Measurements from ENCODE around the gene APBA2. TPM values are rescaled to one million over a fixed set of nuclear protein-coding genes. Genes with fewer than 3 reads are reported as not detected.

Gene APBA2
- total RNA-seq, 1 donor from 2014 or later = 19.6 TPM

DNA sequence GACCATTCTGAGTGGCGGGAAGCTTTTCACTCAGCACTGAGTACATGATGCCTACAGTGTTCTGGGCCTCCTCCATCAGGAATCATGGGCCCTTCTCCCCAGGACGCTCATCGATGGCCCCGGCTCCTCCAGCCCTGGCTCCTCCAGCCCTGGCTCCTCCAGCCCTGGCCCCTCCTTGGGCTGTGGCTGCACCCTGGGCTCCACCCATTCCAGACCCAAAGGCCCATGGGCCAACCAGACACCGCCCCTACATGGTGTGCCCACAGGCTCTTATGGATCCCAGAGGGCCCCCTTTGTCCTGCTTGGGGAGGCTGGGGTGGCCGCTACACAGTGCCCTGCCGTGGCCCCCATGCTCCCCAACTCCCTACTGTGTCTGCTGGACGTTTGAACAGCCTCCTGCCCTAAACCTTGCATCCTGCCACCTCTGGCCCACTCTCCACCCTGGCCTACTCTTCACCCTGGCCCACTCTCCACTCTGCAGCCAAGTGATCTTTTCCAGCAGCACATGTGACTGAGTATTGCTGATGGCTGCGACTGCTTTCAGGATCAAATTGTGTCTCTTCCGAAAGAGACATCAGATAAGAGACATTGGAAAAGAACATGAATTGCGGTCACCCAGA lies 57.9 kb downstream of the APBA2 start:
- DNase-seq (ENCODE audit: extremely low spot score in 2 of 2) = peak in 1 of 2 donors; percentile 52
- H3K27me3 ChIP-seq = no peaks in the 10 kb centered on the region
- H3K4me3 ChIP-seq = no peak overlapping the region
- TF ChIP-seq POLR2AphosphoS5 (IDR thresholded peaks at IDR 0.05; ENCODE audit: insufficient read depth in 1 of 2, low read depth in 1 of 2) (no peak), POLR2A (IDR thresholded peaks at IDR 0.05) (no peak)
- TF ChIP-seq, protein P1, sequence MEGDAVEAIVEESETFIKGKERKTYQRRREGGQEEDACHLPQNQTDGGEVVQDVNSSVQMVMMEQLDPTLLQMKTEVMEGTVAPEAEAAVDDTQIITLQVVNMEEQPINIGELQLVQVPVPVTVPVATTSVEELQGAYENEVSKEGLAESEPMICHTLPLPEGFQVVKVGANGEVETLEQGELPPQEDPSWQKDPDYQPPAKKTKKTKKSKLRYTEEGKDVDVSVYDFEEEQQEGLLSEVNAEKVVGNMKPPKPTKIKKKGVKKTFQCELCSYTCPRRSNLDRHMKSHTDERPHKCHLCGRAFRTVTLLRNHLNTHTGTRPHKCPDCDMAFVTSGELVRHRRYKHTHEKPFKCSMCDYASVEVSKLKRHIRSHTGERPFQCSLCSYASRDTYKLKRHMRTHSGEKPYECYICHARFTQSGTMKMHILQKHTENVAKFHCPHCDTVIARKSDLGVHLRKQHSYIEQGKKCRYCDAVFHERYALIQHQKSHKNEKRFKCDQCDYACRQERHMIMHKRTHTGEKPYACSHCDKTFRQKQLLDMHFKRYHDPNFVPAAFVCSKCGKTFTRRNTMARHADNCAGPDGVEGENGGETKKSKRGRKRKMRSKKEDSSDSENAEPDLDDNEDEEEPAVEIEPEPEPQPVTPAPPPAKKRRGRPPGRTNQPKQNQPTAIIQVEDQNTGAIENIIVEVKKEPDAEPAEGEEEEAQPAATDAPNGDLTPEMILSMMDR (IDR thresholded peaks at IDR 0.05) = no peak
- H3K4me1 ChIP-seq = no peaks in the 10 kb centered on the region
- no peak overlapping the region for H3K27ac ChIP-seq
- intact Hi-C loops (cut with DNase I) = no loop called here
- H3K9me3 ChIP-seq = no peaks in the 10 kb centered on the region
- no peaks in the 10 kb centered on the region for H3K36me3 ChIP-seq

DNA sequence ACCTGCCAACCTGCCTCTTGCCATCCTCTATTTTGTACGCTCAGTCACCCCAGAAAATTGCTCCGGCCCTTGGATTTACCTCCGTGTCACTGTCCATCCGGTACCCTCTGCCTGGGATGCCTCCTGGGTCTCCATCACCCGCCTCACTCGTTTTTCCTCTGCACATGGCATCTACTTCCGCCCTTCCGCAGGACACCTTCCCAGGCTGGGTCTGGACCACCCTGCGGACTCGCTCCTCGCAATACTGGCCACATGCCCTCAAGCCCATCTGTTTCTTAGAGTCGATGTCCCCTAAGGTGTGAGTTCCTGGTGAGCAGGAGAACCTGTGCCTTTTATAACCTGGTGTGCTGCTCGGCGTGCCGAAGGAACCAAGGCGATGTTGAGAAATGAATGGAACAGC lies 58.5 kb downstream of the APBA2 start:
- H3K36me3 ChIP-seq = no peaks in the 10 kb centered on the region
- H3K4me1 ChIP-seq = no peaks in the 10 kb centered on the region
- peak in 1 of 2 donors; percentile 87 for DNase-seq (ENCODE audit: extremely low spot score in 2 of 2)
- H3K27me3 ChIP-seq = no peaks in the 10 kb centered on the region
- no peaks in the 10 kb centered on the region for H3K9me3 ChIP-seq
- intact Hi-C loops (cut with DNase I) = no loop called here
- H3K27ac ChIP-seq = no peak overlapping the region
- no peak for TF ChIP-seq POLR2A (IDR thresholded peaks at IDR 0.05)
- TF ChIP-seq, protein P1 (IDR thresholded peaks at IDR 0.05) = no peak
- TF ChIP-seq POLR2AphosphoS5 (IDR thresholded peaks at IDR 0.05; ENCODE audit: insufficient read depth in 1 of 2, low read depth in 1 of 2) = no peak
- no peak overlapping the region for H3K4me3 ChIP-seq

DNA sequence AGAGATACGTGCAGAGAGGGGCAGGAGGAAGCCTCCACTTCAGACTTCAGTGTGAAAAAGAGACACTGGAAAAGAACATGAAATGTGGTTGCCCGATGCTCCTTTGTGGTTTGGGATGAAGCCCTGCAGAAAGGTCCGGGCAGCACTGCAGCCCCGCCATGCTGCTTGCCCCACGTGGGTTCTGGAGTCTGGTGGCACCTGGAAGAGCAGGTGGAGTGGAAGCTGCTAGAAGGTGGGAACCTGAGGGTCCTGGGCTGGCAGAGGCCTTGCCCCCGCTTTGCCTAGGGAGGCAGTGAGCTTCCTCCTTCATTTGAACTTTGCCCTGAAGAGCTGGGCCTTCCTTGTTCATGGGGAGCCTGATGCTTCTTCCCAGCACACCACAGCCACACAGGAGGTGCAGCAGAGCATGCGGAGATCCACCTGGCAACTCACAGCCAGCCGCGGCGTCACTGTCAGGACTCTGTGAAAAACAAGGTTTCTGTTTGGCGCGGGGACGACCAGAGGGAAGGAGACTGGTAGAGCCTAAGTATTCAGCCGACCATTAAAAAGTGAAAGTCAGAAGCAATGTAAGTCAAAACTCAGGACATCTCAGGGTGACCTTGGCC lies 59.0 kb downstream of the APBA2 start:
- no peaks in the 10 kb centered on the region for H3K9me3 ChIP-seq
- H3K36me3 ChIP-seq = no peaks in the 10 kb centered on the region
- DNase-seq (ENCODE audit: extremely low spot score in 2 of 2) = peak in 1 of 2 donors; percentile 61
- intact Hi-C loops (cut with DNase I) = no loop called here
- no peak for TF ChIP-seq POLR2A (IDR thresholded peaks at IDR 0.05)
- TF ChIP-seq POLR2AphosphoS5 (IDR thresholded peaks at IDR 0.05; ENCODE audit: insufficient read depth in 1 of 2, low read depth in 1 of 2) = no peak
- TF ChIP-seq, protein P1 (IDR thresholded peaks at IDR 0.05) = no peak
- H3K4me1 ChIP-seq = no peaks in the 10 kb centered on the region
- no peak overlapping the region for H3K27ac ChIP-seq
- no peaks in the 10 kb centered on the region for H3K27me3 ChIP-seq
- H3K4me3 ChIP-seq = no peak overlapping the region

DNA sequence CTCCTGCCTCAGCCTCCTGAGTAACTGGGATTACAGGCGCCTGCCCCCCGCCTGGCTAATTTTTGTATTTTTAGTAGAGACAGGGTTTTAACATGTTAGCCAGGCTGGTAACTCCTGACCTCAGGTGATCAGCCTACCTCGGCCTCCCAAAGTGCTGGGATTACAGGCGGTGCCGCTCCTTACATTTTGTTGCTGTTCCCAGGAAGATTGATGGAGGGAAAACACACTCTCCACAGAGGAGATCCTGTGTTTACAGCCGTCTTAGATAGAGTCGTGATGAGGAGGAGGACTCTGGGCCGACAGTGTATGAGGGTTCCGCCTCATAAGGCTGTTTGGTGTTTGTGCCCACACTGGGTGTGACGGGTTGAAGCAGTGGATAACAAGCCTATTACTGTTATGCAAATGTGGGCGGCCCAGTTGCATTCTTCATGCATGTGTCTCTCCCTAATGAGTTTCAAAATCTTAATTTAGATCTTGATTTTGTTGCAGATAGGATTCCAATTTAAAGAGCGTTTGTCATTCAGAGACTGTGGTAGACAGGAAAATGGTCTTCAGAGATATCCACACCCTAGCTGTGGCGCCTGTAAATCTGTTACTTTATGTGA lies 60.0 kb downstream of the APBA2 start:
- TF ChIP-seq POLR2AphosphoS5 (IDR thresholded peaks at IDR 0.05; ENCODE audit: insufficient read depth in 1 of 2, low read depth in 1 of 2) (no peak), POLR2A (IDR thresholded peaks at IDR 0.05) (no peak)
- TF ChIP-seq, protein P1 (IDR thresholded peaks at IDR 0.05) = no peak
- peak in 1 of 2 donors; percentile 28 for DNase-seq (ENCODE audit: extremely low spot score in 2 of 2)
- intact Hi-C loops (cut with DNase I) = no loop called here

DNA sequence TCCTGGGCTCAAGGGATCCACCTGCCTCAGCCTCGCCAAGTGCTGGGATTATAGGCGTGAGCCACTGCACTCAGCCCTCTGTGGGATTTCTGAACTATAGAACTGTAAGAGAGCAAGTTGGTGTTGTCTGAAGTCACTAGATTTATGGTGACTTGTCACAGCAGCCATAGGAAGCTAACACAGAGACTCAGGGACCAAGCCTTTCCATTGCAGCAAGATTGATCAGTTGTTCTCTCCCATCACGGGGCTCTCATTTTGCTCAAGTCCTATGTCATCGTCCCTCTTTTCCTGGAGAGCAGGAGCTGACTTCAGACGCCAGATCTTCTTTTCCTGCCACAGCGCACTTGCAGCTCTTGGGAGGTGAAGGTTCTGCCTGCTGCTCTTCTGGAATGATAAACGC lies 61.0 kb downstream of the APBA2 start:
- Histone ChIP-seq H3K36me3 (no peaks in the 10 kb centered on the region), H3K9me3 (no peaks in the 10 kb centered on the region), H3K27me3 (no peaks in the 10 kb centered on the region), H3K4me1 (no peaks in the 10 kb centered on the region), H3K27ac (no peak overlapping the region), H3K4me3 (no peak overlapping the region)
- peak in 1 of 2 donors; percentile 77 for DNase-seq (ENCODE audit: extremely low spot score in 2 of 2)
- intact Hi-C loops (cut with DNase I) = no loop called here
- TF ChIP-seq, protein P1 (IDR thresholded peaks at IDR 0.05) = no peak

More for the DNA sequence above, 60.0 kb downstream of the APBA2 start:
- Histone ChIP-seq H3K4me1 (no peaks in the 10 kb centered on the region), H3K9me3 (no peaks in the 10 kb centered on the region), H3K27me3 (no peaks in the 10 kb centered on the region), H3K36me3 (no peaks in the 10 kb centered on the region), H3K4me3 (no peak overlapping the region), H3K27ac (no peak overlapping the region)
